GM12874 (cell line): ENCODE results near the gene TM4SF18.

ENCODE experiments used
- CTCF ChIP-seq: IDR thresholded peaks from 2 replicates; pipeline ENCODE4 v1.5.1; 2011; ENCODE audit warnings: low read depth, mild to moderate bottlenecking, control low read depth, low read length, moderate library complexity; ENCODE audit not compliant: insufficient read depth

The TM4SF18 gene

GRCh38 chr3:149376718-149377407 is 43.4 kb upstream of the TM4SF18 start:
- no peak for TF ChIP-seq CTCF

- TF ChIP-seq CTCF, result no peak
Measured at GRCh38 chr3:149375501-149376196, 42.2 kb upstream of the TM4SF18 start.

- no peak for TF ChIP-seq CTCF
Measured at GRCh38 chr3:149374793-149375500, 41.5 kb upstream of the TM4SF18 start.

GRCh38 chr3:149374391-149374790 is 41.0 kb upstream of the TM4SF18 start:
- TF ChIP-seq CTCF, result no peak

GRCh38 chr3:149373235-149374125 is 40.0 kb upstream of the TM4SF18 start:
- TF ChIP-seq CTCF, result no peak

- no peak for TF ChIP-seq CTCF
Measured at GRCh38 chr3:149371723-149372114, 38.3 kb upstream of the TM4SF18 start.
